Cortex of kidney (tissue), 1 donor: ENCODE measurements around the gene EXD3.
"Not testable (repeated sequence)": the region's sequence is repeated elsewhere in the genome, so short reads cannot be mapped to it uniquely, and the experiment has no call there.

Experiments
- DNase-seq: peaks from one replicate; lab custom pipeline; 2025; lab: John Stamatoyannopoulos, UW

The EXD3 gene

GRCh38 chr9:137393176-137394150, 29.5 kb downstream of the EXD3 start:
- DNase-seq = no peak

GRCh38 chr9:137392232-137393007, 30.5 kb downstream of the EXD3 start:
- DNase-seq = no peak

- DNase-seq = no peak
These were observed 31.6 kb downstream of the EXD3 start for GRCh38 chr9:137391411-137391754.

GRCh38 chr9:137390553-137391410, 32.2 kb downstream of the EXD3 start:
- DNase-seq = no peak

GRCh38 chr9:137389428-137389746, 33.6 kb downstream of the EXD3 start:
- DNase-seq = no peak

GRCh38 chr9:137388589-137389427, 34.2 kb downstream of the EXD3 start:
- no peak for DNase-seq

GRCh38 chr9:137387891-137388560, 34.9 kb downstream of the EXD3 start:
- no peak for DNase-seq

- no peak for DNase-seq
These were observed 35.7 kb downstream of the EXD3 start for GRCh38 chr9:137387114-137387890.

- DNase-seq = not testable (repeated sequence)
These were observed 36.4 kb downstream of the EXD3 start for GRCh38 chr9:137386507-137387113.

GRCh38 chr9:137385061-137385655, 37.8 kb downstream of the EXD3 start:
- no peak for DNase-seq

GRCh38 chr9:137383784-137384756, 38.9 kb downstream of the EXD3 start:
- DNase-seq = no peak

GRCh38 chr9:137383081-137383783, 39.7 kb downstream of the EXD3 start:
- no peak for DNase-seq

GRCh38 chr9:137382444-137383080, 40.4 kb downstream of the EXD3 start:
- DNase-seq = no peak

- no peak for DNase-seq
These were observed 41.2 kb downstream of the EXD3 start for GRCh38 chr9:137381501-137382443.

- DNase-seq = no peak
These were observed 42.4 kb downstream of the EXD3 start for GRCh38 chr9:137380606-137381005.

- no peak for DNase-seq
These were observed 42.8 kb downstream of the EXD3 start for GRCh38 chr9:137380171-137380570.
